Small intestine (tissue), 7 donors: ENCODE data around the gene RAPGEF1. TPM values are rescaled to one million over a fixed set of nuclear protein-coding genes. Genes with fewer than 3 reads are reported as not detected.
A peak's percentile ranks its signal among the peaks of the same experiment; 100 is the strongest.
"Not testable (repeated sequence)": the region's sequence is repeated elsewhere in the genome, so short reads cannot be mapped to it uniquely, and the experiment has no call there.

Experiments
- DNase-seq, 2 donors: peaks; one replicate each; pipeline versions ENCODE4 v3.0.0 to v3.0.0-alpha.2; 2013
- FAIRE-seq: peaks from 2 replicates; lab custom pipeline; 2012; peaks lifted over from hg19 to GRCh38; lab: Jason Lieb, UNC
- H3K27ac ChIP-seq, 3 donors: one replicate each; pipeline ENCODE4 v1.5.1; 2013; ENCODE audit warnings: low read length in 2 of 3, mild to moderate bottlenecking in 2 of 3, control low read depth in 1 of 3, inconsistent platforms in 1 of 3, low read depth in 1 of 3, moderate library complexity in 1 of 3
- H3K27me3 ChIP-seq, 3 donors: one replicate each; pipeline ENCODE4 v1.6.1; 2013; ENCODE audit warnings: low read length in 3 of 3, inconsistent platforms in 1 of 3; ENCODE audit not compliant: control insufficient read depth in 3 of 3, insufficient read depth in 3 of 3
- H3K36me3 ChIP-seq, 3 donors: one replicate each; pipeline ENCODE4 v1.6.1; 2013; ENCODE audit warnings: low read length in 3 of 3, inconsistent platforms in 1 of 3, low read depth in 1 of 3, mild to moderate bottlenecking in 1 of 3, moderate library complexity in 1 of 3; ENCODE audit not compliant: control insufficient read depth in 3 of 3, insufficient read depth in 2 of 3
- H3K4me1 ChIP-seq, 3 donors: one replicate each; pipeline ENCODE4 v1.6.1; 2013; ENCODE audit warnings: low read length in 2 of 3, inconsistent platforms in 1 of 3, low read depth in 1 of 3, mild to moderate bottlenecking in 1 of 3, moderate library complexity in 1 of 3; ENCODE audit not compliant: control insufficient read depth in 3 of 3, insufficient read depth in 2 of 3
- H3K4me3 ChIP-seq, 3 donors: one replicate each; pipeline ENCODE4 v1.5.1; 2013; ENCODE audit warnings: low read length in 3 of 3, control low read depth in 1 of 3, inconsistent platforms in 1 of 3, low read depth in 1 of 3, mild to moderate bottlenecking in 1 of 3, moderate library complexity in 1 of 3
- H3K9me3 ChIP-seq, 2 donors: one replicate each; pipeline ENCODE4 v1.6.1; 2013; ENCODE audit warnings: low read depth in 1 of 2, low read length in 1 of 2; ENCODE audit not compliant: control insufficient read depth in 2 of 2, insufficient read depth in 1 of 2
- WGBS, 3 donors: extraction: QIAGEN DNeasy Blood & Tissue Kit; methylation state at CpG; one replicate each; pipeline ENCODE4 v1.1.7; 2013; 5-methylcytosine and 5-hydroxymethylcytosine counted together
- polyA plus RNA-seq, 4 donors: library from polyadenylated mRNA; stranded (reverse) in 3 of 4; unstranded in 1 of 4; fragments of 200-250 nt in 3 of 4; fragments of 120-200 nt in 1 of 4; gene quantifications; one replicate each; pipeline versions ENCODE4 v1.2.1 to v1.2.3, GENCODE V29; 2013
- donor health status: healthy with polysubstance abuse.
- donor health status: control.
- donor health status: control.
- donor health status: Bipolar disorder and iron deficiency.
- donor health status: healthy.

RAPGEF1 gene
- polyA plus RNA-seq, 4 donors = 15.4 to 43.4 (median 21.2) TPM

- FAIRE-seq = no peak
- H3K9me3 ChIP-seq = no peaks in the 10 kb centered on the region
- DNase-seq = no peak
- peaks cover 0 to 3% (median 0%) of the 10 kb centered on the region in 3 donors for H3K36me3 ChIP-seq
- WGBS, 3 donors = 70 to 79% (median 77%) methylated on average over 3 of the region's 3 CpGs
- H3K27ac ChIP-seq = no peak overlapping the region
- H3K4me3 ChIP-seq = no peak overlapping the region
- H3K27me3 ChIP-seq = no peaks in the 10 kb centered on the region
- H3K4me1 ChIP-seq = peaks cover 0 to 5% (median 0%) of the 10 kb centered on the region in 3 donors
Observed at GRCh38 chr9:131690941-131691573, 48.8 kb downstream of the RAPGEF1 start.

GRCh38 chr9:131690462-131690861, 49.4 kb downstream of the RAPGEF1 start:
- DNase-seq (no peak), FAIRE-seq (no peak)
- Histone ChIP-seq H3K36me3 (no peaks in the 10 kb centered on the region), H3K27me3 (no peaks in the 10 kb centered on the region), H3K4me1 (peaks cover 0 to 5% (median 0%) of the 10 kb centered on the region in 3 donors), H3K9me3 (no peaks in the 10 kb centered on the region), H3K27ac (peak overlapping the region in 1 of 3 donors; percentile 38), H3K4me3 (no peak overlapping the region)
- 55 to 77% (median 62%) methylated on average over 3 of the region's 3 CpGs for WGBS, 3 donors

GRCh38 chr9:131688377-131688776, 51.5 kb downstream of the RAPGEF1 start:
- Histone ChIP-seq H3K4me3 (peak overlapping the region in 1 of 3 donors; percentile 7), H3K36me3 (peaks cover 0 to 3% (median 0%) of the 10 kb centered on the region in 3 donors), H3K9me3 (peaks cover 0 to 3% of the 10 kb centered on the region in 2 donors), H3K4me1 (peaks cover 0 to 3% (median 0%) of the 10 kb centered on the region in 3 donors), H3K27me3 (no peaks in the 10 kb centered on the region), H3K27ac (no peak overlapping the region)
- 88 to 95% (median 92%) methylated on average over 3 of the region's 3 CpGs for WGBS, 3 donors
- DNase-seq (no peak), FAIRE-seq (no peak)

DNA sequence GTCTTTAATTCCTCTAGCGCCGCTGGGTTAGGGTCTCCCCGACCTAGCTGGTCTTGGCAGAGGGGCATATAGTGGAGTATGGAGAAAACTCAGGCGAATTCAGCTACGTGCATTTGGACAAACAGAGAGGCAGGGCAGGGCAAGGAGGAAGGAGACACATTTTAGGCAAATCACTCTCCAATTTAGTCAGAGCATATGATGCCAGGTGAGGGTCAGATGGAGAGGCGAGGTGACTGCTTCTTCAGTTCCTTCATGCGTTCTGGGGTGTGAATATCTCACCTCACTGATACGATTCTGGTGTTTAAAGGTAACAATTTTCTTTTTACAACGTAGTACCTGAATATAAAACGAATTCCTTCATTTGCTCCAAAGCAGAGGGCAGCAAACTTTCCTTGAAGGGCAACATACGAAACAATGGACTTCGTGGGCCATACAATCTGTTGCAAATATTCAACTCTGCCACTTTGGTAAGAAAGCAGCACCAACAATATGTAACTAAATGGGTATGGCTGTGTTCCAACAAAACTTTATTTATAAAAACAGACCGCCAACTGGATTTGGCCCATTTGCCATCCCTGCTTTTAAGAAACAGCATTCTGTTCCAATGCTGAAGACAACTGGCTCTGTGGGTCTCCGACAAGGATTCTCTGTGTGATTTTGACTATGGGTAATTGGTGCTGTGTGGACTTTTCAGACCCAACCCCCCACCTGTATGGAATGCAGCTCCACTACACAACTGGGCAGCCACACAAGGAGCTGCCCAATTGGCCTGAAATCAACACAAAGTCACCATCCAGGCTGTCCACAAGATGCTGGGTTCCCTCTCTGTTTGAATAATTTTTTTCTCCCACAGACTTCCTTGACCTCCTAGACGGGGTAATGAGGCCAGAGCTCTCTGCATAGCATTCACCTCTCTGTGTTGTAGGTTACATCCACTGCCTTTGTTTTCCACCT, 53.8 kb downstream of the RAPGEF1 start:
- Histone ChIP-seq H3K27me3 (no peaks in the 10 kb centered on the region), H3K36me3 (peaks cover 0 to 3% (median 0%) of the 10 kb centered on the region in 3 donors), H3K27ac (no peak overlapping the region), H3K4me1 (no peaks in the 10 kb centered on the region), H3K4me3 (no peak overlapping the region), H3K9me3 (peaks cover 0 to 3% of the 10 kb centered on the region in 2 donors)
- FAIRE-seq = no peak
- 90 to 93% (median 90%) methylated on average over 15 of the region's 15 CpGs for WGBS, 3 donors
- DNase-seq = no peak

DNA sequence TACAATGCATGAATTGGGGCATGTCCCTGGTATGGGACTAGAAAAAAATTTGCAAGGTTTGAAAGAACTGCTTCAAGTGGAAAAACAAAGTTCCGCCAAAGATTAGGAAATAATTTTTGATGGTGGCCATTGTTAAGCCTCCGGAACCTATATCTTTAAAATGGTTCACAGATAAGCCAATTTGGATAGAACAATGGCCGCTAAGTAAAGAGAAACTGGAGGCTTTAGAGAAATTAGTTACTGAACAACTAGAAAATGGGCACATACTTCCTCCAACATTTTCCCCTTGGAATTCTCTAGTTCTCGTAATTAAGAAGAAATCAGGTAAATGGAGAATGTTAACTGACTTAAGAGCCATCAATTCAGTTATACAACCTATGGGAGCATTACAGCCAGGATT, 56.8 kb downstream of the RAPGEF1 start:
- H3K27ac ChIP-seq, H3K4me1 ChIP-seq, H3K9me3 ChIP-seq, H3K4me3 ChIP-seq, H3K27me3 ChIP-seq, DNase-seq, FAIRE-seq: not testable (repeated sequence)
- peaks cover 0 to 11% (median 0%) of the 10 kb centered on the region in 3 donors for H3K36me3 ChIP-seq
- WGBS, 3 donors = 76 to 85% (median 80%) methylated on average over 4 of the region's 4 CpGs

GRCh38 chr9:131682261-131682660, 57.6 kb downstream of the RAPGEF1 start:
- FAIRE-seq (no peak), DNase-seq (no peak)
- Histone ChIP-seq H3K4me1 (peaks cover 0 to 13% (median 12%) of the 10 kb centered on the region in 3 donors), H3K36me3 (peaks cover 0 to 11% (median 0%) of the 10 kb centered on the region in 3 donors), H3K27ac (no peak overlapping the region), H3K9me3 (peaks cover 0 to 3% of the 10 kb centered on the region in 2 donors), H3K4me3 (no peak overlapping the region), H3K27me3 (no peaks in the 10 kb centered on the region)
- 67 to 90% (median 89%) methylated on average over 11 of the region's 11 CpGs for WGBS, 3 donors

DNA sequence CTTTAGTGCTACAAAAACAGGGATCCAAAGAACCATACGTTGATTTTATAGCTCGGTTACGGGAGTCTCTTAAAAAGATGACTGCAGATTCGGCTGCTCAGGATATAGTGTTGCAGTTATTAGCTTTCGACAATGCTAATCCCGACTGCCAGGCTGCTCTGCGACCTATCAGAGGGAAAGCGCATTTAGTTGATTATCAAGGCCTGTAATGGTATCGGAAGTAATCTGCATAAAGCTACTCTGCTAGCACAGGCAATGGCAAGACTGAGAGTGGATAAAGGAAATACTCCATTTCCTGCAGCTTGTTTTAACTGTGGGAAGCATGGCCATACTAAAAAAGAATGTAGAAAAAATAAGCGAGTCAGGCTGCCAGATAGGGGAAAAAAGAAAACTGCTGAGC, 58.0 kb downstream of the RAPGEF1 start:
- WGBS, 3 donors = 74 to 88% (median 86%) methylated on average over 10 of the region's 10 CpGs
- not testable (repeated sequence) for H3K9me3 ChIP-seq, H3K27ac ChIP-seq, H3K27me3 ChIP-seq, DNase-seq, FAIRE-seq, H3K4me3 ChIP-seq
- H3K36me3 ChIP-seq = peaks cover 0 to 11% (median 0%) of the 10 kb centered on the region in 3 donors
- peaks cover 0 to 16% (median 15%) of the 10 kb centered on the region in 3 donors for H3K4me1 ChIP-seq

- not testable (repeated sequence) for DNase-seq, H3K9me3 ChIP-seq, H3K27me3 ChIP-seq, H3K4me3 ChIP-seq, H3K27ac ChIP-seq, FAIRE-seq
- Histone ChIP-seq H3K36me3 (peaks cover 0 to 14% (median 0%) of the 10 kb centered on the region in 3 donors), H3K4me1 (peaks cover 0 to 22% (median 22%) of the 10 kb centered on the region in 3 donors)
- 91% methylated on average over 5 of the region's 5 CpGs for WGBS, 3 donors
Observed at GRCh38 chr9:131681108-131681507, 58.8 kb downstream of the RAPGEF1 start.
